ENCODE measurements around the gene PDZD7. TPM values are rescaled to one million over a fixed set of nuclear protein-coding genes. Genes with fewer than 3 reads are reported as not detected.
A peak's percentile ranks its signal among the peaks of the same experiment; 100 is the strongest.

The PDZD7 gene
- total and polyA plus RNA-seq, 4 donors, result 0.09 to 1.3 (median 0.55) TPM

DNA sequence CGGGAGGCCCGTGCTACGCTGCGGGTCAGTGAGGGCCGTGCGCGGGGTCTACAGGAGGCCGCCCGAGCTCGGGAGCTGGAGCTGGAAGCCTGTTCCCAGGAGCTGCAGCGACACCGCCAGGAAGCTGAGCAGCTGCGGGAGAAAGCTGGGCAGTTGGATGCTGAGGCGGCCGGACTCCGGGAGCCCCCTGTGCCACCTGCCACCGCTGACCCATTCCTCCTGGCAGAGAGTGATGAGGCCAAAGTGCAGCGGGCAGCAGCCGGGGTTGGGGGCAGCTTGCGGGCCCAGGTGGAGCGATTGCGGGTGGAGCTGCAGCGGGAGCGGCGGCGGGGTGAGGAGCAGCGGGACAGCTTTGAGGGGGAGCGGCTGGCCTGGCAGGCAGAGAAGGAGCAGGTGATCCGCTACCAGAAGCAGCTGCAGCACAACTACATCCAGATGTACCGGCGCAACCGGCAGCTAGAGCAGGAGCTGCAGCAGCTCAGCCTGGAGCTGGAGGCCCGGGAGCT lies 24.3 kb downstream of the PDZD7 start:
- H3K4me3 ChIP-seq, result no peak overlapping the region
- H3K4me1 ChIP-seq (ENCODE audit: control insufficient read depth in 5 of 5, insufficient read depth in 5 of 5, low read length in 5 of 5), result peaks cover 5 to 39% (median 14%) of the 10 kb centered on the region in 5 donors
- DNase-seq (peak in 1 of 3 donors; percentile 31), ATAC-seq (ENCODE audit: insufficient read depth, low FRiP score) (no peak)
- no peaks in the 10 kb centered on the region for H3K9me3 ChIP-seq (ENCODE audit: control insufficient read depth in 4 of 4, insufficient read depth in 3 of 4, low read length in 3 of 4)
- H3K27me3 ChIP-seq (ENCODE audit: control insufficient read depth in 3 of 3, insufficient read depth in 3 of 3, low read length in 2 of 3), result no peaks in the 10 kb centered on the region
- H3K27ac ChIP-seq (ENCODE audit: low read depth in 1 of 2, low read length in 1 of 2), result no peak overlapping the region
- TF ChIP-seq, protein P1, sequence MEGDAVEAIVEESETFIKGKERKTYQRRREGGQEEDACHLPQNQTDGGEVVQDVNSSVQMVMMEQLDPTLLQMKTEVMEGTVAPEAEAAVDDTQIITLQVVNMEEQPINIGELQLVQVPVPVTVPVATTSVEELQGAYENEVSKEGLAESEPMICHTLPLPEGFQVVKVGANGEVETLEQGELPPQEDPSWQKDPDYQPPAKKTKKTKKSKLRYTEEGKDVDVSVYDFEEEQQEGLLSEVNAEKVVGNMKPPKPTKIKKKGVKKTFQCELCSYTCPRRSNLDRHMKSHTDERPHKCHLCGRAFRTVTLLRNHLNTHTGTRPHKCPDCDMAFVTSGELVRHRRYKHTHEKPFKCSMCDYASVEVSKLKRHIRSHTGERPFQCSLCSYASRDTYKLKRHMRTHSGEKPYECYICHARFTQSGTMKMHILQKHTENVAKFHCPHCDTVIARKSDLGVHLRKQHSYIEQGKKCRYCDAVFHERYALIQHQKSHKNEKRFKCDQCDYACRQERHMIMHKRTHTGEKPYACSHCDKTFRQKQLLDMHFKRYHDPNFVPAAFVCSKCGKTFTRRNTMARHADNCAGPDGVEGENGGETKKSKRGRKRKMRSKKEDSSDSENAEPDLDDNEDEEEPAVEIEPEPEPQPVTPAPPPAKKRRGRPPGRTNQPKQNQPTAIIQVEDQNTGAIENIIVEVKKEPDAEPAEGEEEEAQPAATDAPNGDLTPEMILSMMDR (IDR thresholded peaks at IDR 0.05; ENCODE audit: control extremely low read depth, extremely low read depth), result no peak
- 91% methylated on average over 31 to 33 of the region's 33 CpGs for WGBS, 2 donors
- H3K9ac ChIP-seq (ENCODE audit: insufficient read depth in 1 of 2, low read length in 2 of 2), result no peak overlapping the region
- peaks cover 0 to 42% (median 31%) of the 10 kb centered on the region in 4 donors for H3K36me3 ChIP-seq (ENCODE audit: control insufficient read depth in 4 of 4, insufficient read depth in 4 of 4, low read length in 4 of 4)

- Histone ChIP-seq H3K4me1 (ENCODE audit: control insufficient read depth in 5 of 5, insufficient read depth in 5 of 5, low read length in 5 of 5) (peaks cover 6 to 45% (median 19%) of the 10 kb centered on the region in 5 donors), H3K27me3 (ENCODE audit: control insufficient read depth in 3 of 3, insufficient read depth in 3 of 3, low read length in 2 of 3) (no peaks in the 10 kb centered on the region), H3K27ac (ENCODE audit: low read depth in 1 of 2, low read length in 1 of 2) (no peak overlapping the region), H3K9ac (ENCODE audit: insufficient read depth in 1 of 2, low read length in 2 of 2) (no peak overlapping the region), H3K36me3 (ENCODE audit: control insufficient read depth in 4 of 4, insufficient read depth in 4 of 4, low read length in 4 of 4) (peaks cover 0 to 42% (median 31%) of the 10 kb centered on the region in 4 donors), H3K9me3 (ENCODE audit: control insufficient read depth in 4 of 4, insufficient read depth in 3 of 4, low read length in 3 of 4) (no peaks in the 10 kb centered on the region), H3K4me3 (no peak overlapping the region)
- TF ChIP-seq, protein P1 (IDR thresholded peaks at IDR 0.05; ENCODE audit: control extremely low read depth, extremely low read depth), result no peak
- ATAC-seq (ENCODE audit: insufficient read depth, low FRiP score), result no peak
- 91 to 94% methylated on average over 4 of the region's 4 CpGs for WGBS, 2 donors
- DNase-seq, result no peak
These were observed 24.9 kb downstream of the PDZD7 start for GRCh38 chr10:101005869-101006567.

DNA sequence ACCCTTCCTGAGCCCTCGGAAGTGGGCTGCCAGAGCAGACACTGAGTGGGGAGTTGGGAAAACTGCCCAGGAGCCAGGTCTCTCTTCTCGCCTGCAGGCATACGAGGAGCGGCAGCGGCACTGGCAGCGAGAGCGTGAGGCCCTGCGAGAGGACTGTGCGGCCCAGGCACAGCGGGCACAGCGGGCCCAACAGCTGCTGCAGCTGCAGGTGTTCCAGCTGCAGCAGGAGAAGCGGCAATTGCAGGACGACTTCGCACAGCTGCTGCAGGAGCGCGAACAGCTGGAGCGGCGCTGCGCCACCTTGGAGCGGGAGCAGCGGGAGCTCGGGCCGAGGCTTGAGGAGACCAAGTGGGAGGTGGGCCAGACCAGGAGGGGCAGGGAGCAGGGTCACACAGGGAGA lies 25.6 kb downstream of the PDZD7 start:
- Histone ChIP-seq H3K27ac (ENCODE audit: low read depth in 1 of 2, low read length in 1 of 2) (peak overlapping the region in 1 of 2 donors; percentile 6), H3K4me3 (no peak overlapping the region), H3K27me3 (ENCODE audit: control insufficient read depth in 3 of 3, insufficient read depth in 3 of 3, low read length in 2 of 3) (no peaks in the 10 kb centered on the region), H3K36me3 (ENCODE audit: control insufficient read depth in 4 of 4, insufficient read depth in 4 of 4, low read length in 4 of 4) (peaks cover 0 to 42% (median 31%) of the 10 kb centered on the region in 4 donors), H3K9ac (ENCODE audit: insufficient read depth in 1 of 2, low read length in 2 of 2) (no peak overlapping the region), H3K4me1 (ENCODE audit: control insufficient read depth in 5 of 5, insufficient read depth in 5 of 5, low read length in 5 of 5) (peaks cover 6 to 49% (median 26%) of the 10 kb centered on the region in 5 donors), H3K9me3 (ENCODE audit: control insufficient read depth in 4 of 4, insufficient read depth in 3 of 4, low read length in 3 of 4) (no peaks in the 10 kb centered on the region)
- DNase-seq (no peak), ATAC-seq (ENCODE audit: insufficient read depth, low FRiP score) (no peak)
- TF ChIP-seq, protein P1 (IDR thresholded peaks at IDR 0.05; ENCODE audit: control extremely low read depth, extremely low read depth), result no peak
- WGBS, 2 donors, result 78 to 87% methylated on average over 23 of the region's 23 CpGs

Measured in lung (tissue), 12 donors.